Endodermal cell (in vitro differentiated cells): Measurements from ENCODE around the gene CHRD. TPM values are rescaled to one million over a fixed set of nuclear protein-coding genes. Genes with fewer than 3 reads are reported as not detected.

ENCODE experiments used
- DNase-seq: peaks from one replicate; pipeline ENCODE4 v3.0.0-alpha.2; 2017
- H3K27ac ChIP-seq: 2 replicates; pipeline ENCODE4 v1.5.1; 2013; ENCODE audit warnings: mild to moderate bottlenecking, low read depth, low read length, moderate library complexity
- H3K27me3 ChIP-seq: 2 replicates; pipeline ENCODE4 v1.6.1; 2013; ENCODE audit warnings: mild to moderate bottlenecking, low read length, moderate library complexity; ENCODE audit not compliant: insufficient read depth, control insufficient read depth, poor library complexity, severe bottlenecking
- H3K36me3 ChIP-seq: 2 replicates; pipeline ENCODE4 v1.7.0; 2013; ENCODE audit warnings: mild to moderate bottlenecking, low read length, moderate library complexity; ENCODE audit not compliant: control insufficient read depth, insufficient read depth
- H3K4me1 ChIP-seq: one replicate; pipeline ENCODE4 v1.7.0; 2013; ENCODE audit warnings: low read length; ENCODE audit not compliant: control insufficient read depth, insufficient read depth
- H3K4me3 ChIP-seq: 2 replicates; pipeline ENCODE4 v1.5.1; 2013; ENCODE audit warnings: mild to moderate bottlenecking, low read length, moderate library complexity
- H3K9ac ChIP-seq: 2 replicates; pipeline ENCODE4 v1.6.1; 2013; ENCODE audit warnings: mild to moderate bottlenecking, low read length, moderate library complexity; ENCODE audit not compliant: poor library complexity, severe bottlenecking; ENCODE audit errors: extremely low read depth
- H3K9me3 ChIP-seq: 2 replicates; pipeline ENCODE4 v1.6.1; 2013; ENCODE audit warnings: mild to moderate bottlenecking, low read length, moderate library complexity; ENCODE audit not compliant: control insufficient read depth
- H3K27ac Mint-ChIP-seq: 2 replicates; pipeline ENCODE4 v1.8.0; 2020; ENCODE audit warnings: mixed read lengths
- H3K27me3 Mint-ChIP-seq: 2 replicates; pipeline ENCODE4 v1.8.0; 2021; ENCODE audit warnings: mild to moderate bottlenecking, mixed read lengths; ENCODE audit not compliant: insufficient read depth
- H3K36me3 Mint-ChIP-seq: 2 replicates; pipeline ENCODE4 v1.8.0; 2020; ENCODE audit warnings: low read depth, mixed read lengths
- H3K4me1 Mint-ChIP-seq: 2 replicates; pipeline ENCODE4 v1.8.0; 2020; ENCODE audit warnings: mixed read lengths
- H3K4me3 Mint-ChIP-seq: 2 replicates; pipeline ENCODE4 v1.8.0; 2020; ENCODE audit warnings: mild to moderate bottlenecking, moderate library complexity, mixed read lengths
- H3K9me3 Mint-ChIP-seq: 2 replicates; pipeline ENCODE4 v1.8.0; 2020; ENCODE audit warnings: mild to moderate bottlenecking, mixed read lengths
- WGBS, 2 experiments: methylation state at CpG; one replicate each; pipeline versions ENCODE4 v1.1.5 to v1.1.7; 2013; ENCODE audit warnings: missing lambda C conversion rate in 2 of 2, mixed read lengths in 1 of 2; ENCODE audit not compliant: insufficient coverage in 1 of 2, insufficient read length in 1 of 2; 5-methylcytosine and 5-hydroxymethylcytosine counted together
- total RNA-seq, 2 donors: library from RNA; stranded (reverse); fragmentation: NEBNext Ultra II Directional in 1 of 2; extraction: Animal tissue kit (Norgen Biotek cat#: 25700) in 1 of 2; gene quantifications; 2 replicates in 1 of 2; 3 replicates in 1 of 2; pipeline ENCODE4 v1.2.1, GENCODE V29; 2021
- TF ChIP-seq, protein P1 (sequence below): fragments of 200-600 bp; sonication (generic); conservative IDR thresholded peaks from 2 replicates; pipeline ENCODE4 v1.5.0; 2021; ENCODE audit warnings: antibody characterized with exemption, mild to moderate bottlenecking

Gene CHRD
- total RNA-seq, 2 donors from 2014 or later: 5.0 to 17.4 TPM

DNA sequence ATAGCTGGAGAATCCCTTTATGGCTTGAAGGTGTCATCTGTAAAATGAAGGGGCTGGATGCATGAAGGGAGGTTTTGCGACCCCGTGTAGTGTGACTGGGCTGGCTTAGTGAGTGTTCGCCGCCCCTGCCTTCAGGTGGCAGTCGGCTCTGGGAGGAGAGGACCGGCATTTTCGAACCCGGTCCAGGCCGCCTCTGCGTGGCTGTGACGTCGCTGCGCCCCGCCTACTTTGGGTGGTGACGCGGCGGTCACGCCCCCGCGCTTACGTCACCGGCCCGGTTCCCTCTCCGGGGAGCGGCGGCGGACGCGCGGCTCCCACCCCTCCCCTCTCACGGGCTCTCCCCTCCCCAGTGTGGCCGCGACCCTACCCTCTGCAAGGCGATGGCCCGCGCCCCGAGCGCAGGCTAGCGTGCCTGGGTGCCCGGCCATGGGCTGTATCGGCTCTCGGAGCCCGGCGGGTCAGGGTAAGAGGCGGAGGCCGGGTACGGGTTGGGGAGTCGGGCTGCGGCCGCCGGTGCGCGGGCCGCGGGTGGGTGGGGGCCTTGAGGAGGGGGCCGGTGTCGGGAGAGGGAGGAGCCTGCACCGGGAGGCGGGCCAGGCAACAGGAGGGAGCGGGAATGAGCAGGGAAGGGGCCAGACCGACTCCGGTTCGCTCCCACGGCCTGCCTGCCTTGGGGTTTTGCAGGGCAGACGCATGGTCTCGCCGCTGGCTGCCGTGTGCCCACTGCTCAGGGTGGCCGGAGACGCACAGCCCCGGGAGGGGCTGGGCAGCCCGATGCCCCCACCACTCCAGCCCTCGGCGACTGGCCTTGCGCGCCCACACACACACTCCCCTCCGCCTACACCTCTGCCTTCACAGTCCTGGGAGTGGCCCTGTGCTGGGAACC is 44.0 kb upstream of the CHRD start:
- 1 to 3% methylated on average over 14 to 77 of the region's 77 CpGs for WGBS, 2 experiments
- DNase-seq: peak; percentile 98
- Histone ChIP-seq H3K4me1 (no peaks in the 10 kb centered on the region), H3K9ac (peak overlapping the region; percentile 80), H3K27ac (peak overlapping the region; percentile 87), H3K9me3 (no peaks in the 10 kb centered on the region), H3K27me3 (no peaks in the 10 kb centered on the region), H3K4me3 (peak overlapping the region; percentile 81), H3K36me3 (peaks cover 45% of the 10 kb centered on the region)
- H3K4me3 Mint-ChIP-seq: peak overlapping the region; percentile 74
- H3K36me3 Mint-ChIP-seq: peaks cover 45% of the 10 kb centered on the region
- H3K9me3 Mint-ChIP-seq: no peaks in the 10 kb centered on the region
- peaks cover 14% of the 10 kb centered on the region for H3K4me1 Mint-ChIP-seq
- H3K27ac Mint-ChIP-seq: peak overlapping the region; percentile 96
- TF ChIP-seq, protein P1, sequence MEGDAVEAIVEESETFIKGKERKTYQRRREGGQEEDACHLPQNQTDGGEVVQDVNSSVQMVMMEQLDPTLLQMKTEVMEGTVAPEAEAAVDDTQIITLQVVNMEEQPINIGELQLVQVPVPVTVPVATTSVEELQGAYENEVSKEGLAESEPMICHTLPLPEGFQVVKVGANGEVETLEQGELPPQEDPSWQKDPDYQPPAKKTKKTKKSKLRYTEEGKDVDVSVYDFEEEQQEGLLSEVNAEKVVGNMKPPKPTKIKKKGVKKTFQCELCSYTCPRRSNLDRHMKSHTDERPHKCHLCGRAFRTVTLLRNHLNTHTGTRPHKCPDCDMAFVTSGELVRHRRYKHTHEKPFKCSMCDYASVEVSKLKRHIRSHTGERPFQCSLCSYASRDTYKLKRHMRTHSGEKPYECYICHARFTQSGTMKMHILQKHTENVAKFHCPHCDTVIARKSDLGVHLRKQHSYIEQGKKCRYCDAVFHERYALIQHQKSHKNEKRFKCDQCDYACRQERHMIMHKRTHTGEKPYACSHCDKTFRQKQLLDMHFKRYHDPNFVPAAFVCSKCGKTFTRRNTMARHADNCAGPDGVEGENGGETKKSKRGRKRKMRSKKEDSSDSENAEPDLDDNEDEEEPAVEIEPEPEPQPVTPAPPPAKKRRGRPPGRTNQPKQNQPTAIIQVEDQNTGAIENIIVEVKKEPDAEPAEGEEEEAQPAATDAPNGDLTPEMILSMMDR: peak; percentile 21
- peaks cover 4% of the 10 kb centered on the region for H3K27me3 Mint-ChIP-seq

DNA sequence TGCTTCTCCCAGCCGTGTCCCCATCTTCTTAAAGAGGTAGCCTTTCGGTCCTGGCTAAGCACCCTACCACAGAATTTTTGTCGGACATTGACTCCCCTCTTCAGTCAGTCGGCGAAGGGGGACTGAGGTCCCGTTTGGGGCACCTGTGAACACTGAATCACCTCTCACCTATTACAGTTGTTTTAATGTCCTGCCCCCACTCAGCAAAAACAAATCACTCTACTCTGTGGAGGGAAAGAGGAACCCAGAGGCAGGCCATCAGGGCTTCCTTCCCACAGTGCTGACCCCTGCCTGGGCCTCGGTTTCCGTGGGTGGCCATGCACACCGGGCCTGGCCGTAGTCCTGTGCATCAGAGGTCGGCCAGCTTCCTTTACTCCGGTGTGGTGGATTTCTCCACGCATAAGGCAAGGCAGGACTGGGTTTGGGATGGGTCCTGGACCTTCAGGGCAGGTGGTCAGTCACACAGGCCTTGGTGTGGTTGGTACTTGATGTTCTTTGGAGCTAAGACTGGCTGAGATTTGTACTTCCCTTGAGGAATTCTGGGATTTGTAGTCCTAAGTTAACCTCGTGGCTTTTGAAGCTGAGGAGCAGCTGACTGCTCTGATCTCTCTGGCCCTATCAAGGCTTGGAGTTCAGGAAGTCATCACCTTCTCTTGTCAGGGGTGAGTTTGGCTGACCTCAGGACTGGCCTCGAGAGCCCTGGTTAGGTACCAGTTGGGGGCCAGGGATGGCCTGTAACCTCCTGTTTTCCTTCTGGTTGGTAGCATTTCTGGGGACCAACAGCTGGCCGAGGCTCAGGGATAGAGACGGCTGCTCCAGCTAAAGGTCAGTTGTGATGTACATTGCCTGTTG is 43.1 kb upstream of the CHRD start:
- Histone ChIP-seq H3K9me3 (no peaks in the 10 kb centered on the region), H3K36me3 (peaks cover 36% of the 10 kb centered on the region), H3K4me3 (peak overlapping the region; percentile 81), H3K27ac (peak overlapping the region; percentile 87), H3K27me3 (no peaks in the 10 kb centered on the region), H3K9ac (peak overlapping the region; percentile 80), H3K4me1 (no peaks in the 10 kb centered on the region)
- Mint-ChIP-seq H3K27ac (peak overlapping the region; percentile 96), H3K9me3 (no peaks in the 10 kb centered on the region), H3K36me3 (peaks cover 40% of the 10 kb centered on the region), H3K4me1 (peaks cover 14% of the 10 kb centered on the region), H3K27me3 (peaks cover 4% of the 10 kb centered on the region), H3K4me3 (peak overlapping the region; percentile 74)
- TF ChIP-seq, protein P1: no peak
- peak; percentile 72 for DNase-seq
- 46 to 48% methylated on average over 12 to 17 of the region's 17 CpGs for WGBS, 2 experiments

DNA sequence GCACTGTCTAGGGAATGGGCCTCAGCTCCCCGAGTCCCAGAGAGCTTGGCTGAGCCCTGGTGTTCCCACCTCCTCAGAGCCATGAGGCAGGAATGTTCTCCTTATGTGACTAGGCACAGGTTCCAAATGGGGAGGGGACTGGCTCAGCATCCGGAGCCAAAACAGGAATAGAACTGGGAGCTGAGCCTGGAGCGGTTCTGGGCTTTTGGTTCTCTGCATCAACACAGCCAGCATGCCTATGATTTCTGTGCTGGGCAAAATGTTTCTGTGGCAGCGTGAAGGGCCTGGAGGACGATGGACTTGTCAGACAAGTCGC is 42.5 kb upstream of the CHRD start, which contains the start of gene FAM131A:
Gene FAM131A, plus strand, starts transcription at position 202 of the 316 bp plus-strand sequence. Its CDS starts 31 bp downstream, at position 233.
- Histone ChIP-seq H3K4me1 (no peaks in the 10 kb centered on the region), H3K4me3 (peak within 1 kb of the TSS; percentile 81), H3K9ac (peak within 1 kb of the TSS; percentile 80), H3K27ac (peak within 1 kb of the TSS; percentile 89), H3K27me3 (no peaks in the 10 kb centered on the region), H3K36me3 (peaks cover 31% of the 10 kb centered on the region), H3K9me3 (no peaks in the 10 kb centered on the region)
- Mint-ChIP-seq H3K4me1 (peaks cover 14% of the 10 kb centered on the region), H3K27ac (peak within 1 kb of the TSS; percentile 96), H3K4me3 (peak within 1 kb of the TSS; percentile 74), H3K9me3 (no peaks in the 10 kb centered on the region), H3K36me3 (peaks cover 37% of the 10 kb centered on the region), H3K27me3 (peaks cover 4% of the 10 kb centered on the region)
- TF ChIP-seq, protein P1: no peak
- no peak for DNase-seq
- 91 to 92% methylated on average over 5 to 6 of the region's 6 CpGs for WGBS, 2 experiments
